OCI-LY1 (cell line): ENCODE results near the gene DSE.

Source experiments
- H2AFZ ChIP-seq: fragments of 200-600 bp; sonication (generic), shearing (Covaris generic); 2 replicates; pipeline ENCODE4 v1.6.0; 2014; ENCODE audit warnings: antibody characterized with exemption, mild to moderate bottlenecking, low read length
- H3F3A ChIP-seq: fragments of 200-600 bp; sonication (generic), shearing (Covaris generic); 2 replicates; pipeline ENCODE4 v1.6.0; 2014; ENCODE audit warnings: mild to moderate bottlenecking, antibody characterized with exemption, low read length, moderate library complexity; ENCODE audit not compliant: insufficient read depth
- H3K27ac ChIP-seq: fragments of 200-600 bp; sonication (generic); 2 replicates; pipeline ENCODE4 v1.5.1; 2014; ENCODE audit warnings: low read length, mixed run types, mild to moderate bottlenecking, low read depth; ENCODE audit not compliant: poor library complexity, severe bottlenecking
- H3K27me3 ChIP-seq: fragments of 200-600 bp; sonication (generic); 2 replicates; pipeline ENCODE4 v1.6.0; 2014; ENCODE audit warnings: antibody characterized with exemption, mild to moderate bottlenecking, low read length, moderate library complexity; ENCODE audit not compliant: insufficient read depth
- H3K36me3 ChIP-seq: fragments of 200-600 bp; sonication (generic); 2 replicates; pipeline ENCODE4 v1.6.1; 2014; ENCODE audit warnings: mild to moderate bottlenecking, antibody characterized with exemption, low read length, moderate library complexity, mixed read lengths; ENCODE audit not compliant: insufficient read depth
- H3K4me1 ChIP-seq: fragments of 200-600 bp; sonication (generic); 2 replicates; pipeline ENCODE4 v1.5.1; 2014; ENCODE audit warnings: mild to moderate bottlenecking, low read length, moderate library complexity; ENCODE audit not compliant: insufficient read depth, severe bottlenecking
- H3K4me2 ChIP-seq: fragments of 200-600 bp; sonication (generic), shearing (Covaris generic); 2 replicates; pipeline ENCODE4 v1.6.1; 2014; ENCODE audit warnings: low read length
- H3K4me3 ChIP-seq: fragments of 200-600 bp; sonication (generic); 2 replicates; pipeline ENCODE4 v1.5.1; 2014; ENCODE audit warnings: low read length, low read depth, mild to moderate bottlenecking, mixed read lengths; ENCODE audit not compliant: poor library complexity, severe bottlenecking
- H3K79me2 ChIP-seq: fragments of 200-600 bp; shearing (Covaris generic); 2 replicates; pipeline ENCODE4 v1.6.1; 2016; ENCODE audit warnings: mixed run types, low read length, mixed read lengths; ENCODE audit not compliant: insufficient read depth
- H3K9ac ChIP-seq: fragments of 200-600 bp; sonication (generic), shearing (Covaris generic); 2 replicates; pipeline ENCODE4 v1.6.1; 2014; ENCODE audit warnings: mild to moderate bottlenecking, low read length, mixed read lengths
- H3K9me2 ChIP-seq: fragments of 200-600 bp; sonication (generic), shearing (Covaris generic); 2 replicates; pipeline ENCODE4 v1.6.1; 2014; ENCODE audit warnings: low read depth, mild to moderate bottlenecking, low read length, mixed read lengths
- H3K9me3 ChIP-seq: fragments of 200-600 bp; shearing (Covaris generic); 2 replicates; pipeline ENCODE4 v1.6.1; 2014; ENCODE audit warnings: low read length, mixed read lengths
- H4K20me1 ChIP-seq: fragments of 200-600 bp; sonication (generic), shearing (Covaris generic); 2 replicates; pipeline ENCODE4 v1.6.0; 2016; ENCODE audit warnings: mild to moderate bottlenecking, low read length; ENCODE audit not compliant: insufficient read depth
- CTCF ChIP-seq: fragments of 200-600 bp; sonication (generic), shearing (Covaris generic); IDR thresholded peaks from 2 replicates; pipeline ENCODE4 v1.5.1; 2017; ENCODE audit warnings: mild to moderate bottlenecking, antibody characterized with exemption, low read length, moderate library complexity, mixed read lengths
- EZH2 ChIP-seq: fragments of 200-600 bp; sonication (generic), shearing (Covaris generic); IDR thresholded peaks from 2 replicates; pipeline ENCODE4 v1.8.0; 2017; ENCODE audit warnings: borderline replicate concordance, mixed run types, mild to moderate bottlenecking, antibody characterized with exemption, low read length, moderate library complexity, mixed read lengths

The DSE gene

GRCh38 chr6:116434056-116434725 is 63.4 kb downstream of the DSE start:
- no peak for TF ChIP-seq CTCF
- no peak overlapping the region for H2AFZ ChIP-seq
- H3K9ac ChIP-seq: no peak overlapping the region
- no peak overlapping the region for H3K4me2 ChIP-seq
- no peaks in the 10 kb centered on the region for H3F3A ChIP-seq
- H3K4me3 ChIP-seq: no peak overlapping the region
- H3K27me3 ChIP-seq: no peaks in the 10 kb centered on the region
- no peaks in the 10 kb centered on the region for H3K9me3 ChIP-seq
- H3K27ac ChIP-seq: no peak overlapping the region
- H3K36me3 ChIP-seq: no peaks in the 10 kb centered on the region
- no peaks in the 10 kb centered on the region for H3K9me2 ChIP-seq
- no peaks in the 10 kb centered on the region for H3K79me2 ChIP-seq
- H4K20me1 ChIP-seq: no peaks in the 10 kb centered on the region; the same call in 1 of the 2 replicates
- H3K4me1 ChIP-seq: no peaks in the 10 kb centered on the region

DNA sequence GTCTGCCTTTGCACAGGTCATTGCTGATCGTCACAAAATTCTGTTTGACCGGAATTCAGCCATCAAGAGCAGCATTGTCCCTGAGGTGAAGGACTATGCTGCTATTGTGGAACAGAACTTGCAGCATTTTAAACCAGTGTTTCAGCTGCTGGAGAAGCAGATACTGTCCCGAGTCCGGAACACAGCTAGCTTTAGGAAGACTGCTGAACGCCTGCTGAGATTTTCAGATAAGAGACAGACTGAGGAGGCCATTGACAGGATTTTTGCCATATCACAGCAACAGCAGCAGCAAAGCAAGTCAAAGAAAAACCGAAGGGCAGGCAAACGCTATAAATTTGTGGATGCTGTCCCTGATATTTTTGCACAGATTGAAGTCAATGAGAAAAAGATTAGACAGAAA is 65.8 kb downstream of the DSE start:
- TF ChIP-seq EZH2: no peak
- TF ChIP-seq CTCF: no peak
- Histone ChIP-seq H3K4me1 (no peaks in the 10 kb centered on the region), H3K79me2 (no peaks in the 10 kb centered on the region), H3K27ac (no peak overlapping the region), H2AFZ (no peak overlapping the region), H3K36me3 (no peaks in the 10 kb centered on the region), H3K9me3 (no peaks in the 10 kb centered on the region), H3F3A (no peaks in the 10 kb centered on the region), H3K4me2 (no peak overlapping the region), H3K27me3 (no peaks in the 10 kb centered on the region), H3K9me2 (no peaks in the 10 kb centered on the region), H4K20me1 (no peaks in the 10 kb centered on the region; the same call in 1 of the 2 replicates), H3K9ac (no peak overlapping the region), H3K4me3 (no peak overlapping the region)

DNA sequence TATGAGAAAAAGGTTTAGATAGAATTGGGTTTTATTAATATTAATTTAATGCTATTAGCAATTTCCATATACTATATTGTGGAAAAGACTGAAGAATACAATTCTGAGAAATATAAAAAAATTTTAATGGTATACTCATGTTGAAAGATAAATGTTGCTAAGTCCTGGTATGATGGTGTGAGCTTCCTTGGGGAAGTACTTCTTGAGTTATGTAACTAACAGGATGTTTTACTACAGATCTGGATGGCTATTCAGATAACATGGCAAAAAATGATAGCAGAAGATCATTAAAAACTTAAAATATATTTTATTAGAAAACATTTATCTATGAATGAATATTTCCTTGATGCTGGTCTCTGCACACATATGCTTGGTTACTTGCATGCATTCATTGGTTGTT is 66.9 kb downstream of the DSE start:
- H3K4me2 ChIP-seq: no peak overlapping the region
- H3K79me2 ChIP-seq: no peaks in the 10 kb centered on the region
- H3K9me3 ChIP-seq: no peaks in the 10 kb centered on the region
- H3K27ac ChIP-seq: no peak overlapping the region
- H3K36me3 ChIP-seq: no peaks in the 10 kb centered on the region
- H3K9me2 ChIP-seq: no peaks in the 10 kb centered on the region
- TF ChIP-seq EZH2: no peak
- TF ChIP-seq CTCF: no peak
- no peaks in the 10 kb centered on the region for H4K20me1 ChIP-seq
- no peaks in the 10 kb centered on the region for H3K4me1 ChIP-seq
- no peak overlapping the region for H2AFZ ChIP-seq
- H3K4me3 ChIP-seq: no peak overlapping the region
- H3K9ac ChIP-seq: no peak overlapping the region
- H3K27me3 ChIP-seq: no peaks in the 10 kb centered on the region
- H3F3A ChIP-seq: no peaks in the 10 kb centered on the region
